Epithelial cell of esophagus (primary cell): ENCODE data around the gene ZNRF1.
"Not testable (repeated sequence)": the region's sequence is repeated elsewhere in the genome, so short reads cannot be mapped to it uniquely, and the experiment has no call there.

Source experiments
- DNase-seq: peaks from one replicate; pipeline ENCODE4 v3.0.0; 2010; ENCODE audit warnings: low read depth
- H3K4me3 ChIP-seq: 2 replicates; pipeline ENCODE4 v1.5.1; 2011; ENCODE audit warnings: mild to moderate bottlenecking, low read length, control low read depth
- CTCF ChIP-seq: IDR thresholded peaks from 2 replicates; pipeline ENCODE4 v1.5.1; 2011; ENCODE audit warnings: low read depth, mild to moderate bottlenecking, low read length, control low read depth, inconsistent platforms; ENCODE audit not compliant: insufficient read depth; ENCODE audit errors: missing control alignments

ZNRF1 gene

GRCh38 chr16:75019586-75019985 is 20.8 kb downstream of the ZNRF1 start:
- no peak for DNase-seq
- H3K4me3 ChIP-seq = no peak overlapping the region
- no peak for TF ChIP-seq CTCF

GRCh38 chr16:75021410-75021809 is 22.6 kb downstream of the ZNRF1 start:
- DNase-seq = no peak
- TF ChIP-seq CTCF = no peak
- H3K4me3 ChIP-seq = no peak overlapping the region

- no peak for DNase-seq
- TF ChIP-seq CTCF = no peak
- H3K4me3 ChIP-seq = no peak overlapping the region
Observed at GRCh38 chr16:75022567-75022966, 23.7 kb downstream of the ZNRF1 start.

- TF ChIP-seq CTCF = no peak
- H3K4me3 ChIP-seq = no peak overlapping the region
- DNase-seq = no peak
Observed at GRCh38 chr16:75023009-75023408, 24.2 kb downstream of the ZNRF1 start.

- H3K4me3 ChIP-seq = no peak overlapping the region
- no peak for DNase-seq
Observed at GRCh38 chr16:75024182-75024581, 25.4 kb downstream of the ZNRF1 start.

GRCh38 chr16:75024594-75024993 is 25.8 kb downstream of the ZNRF1 start:
- no peak overlapping the region for H3K4me3 ChIP-seq
- no peak for TF ChIP-seq CTCF
- DNase-seq = no peak

More at GRCh38 chr16:75024182-75024581, 25.4 kb downstream of the ZNRF1 start:
- TF ChIP-seq CTCF = no peak

GRCh38 chr16:75025761-75026160 is 26.9 kb downstream of the ZNRF1 start:
- DNase-seq = no peak
- no peak overlapping the region for H3K4me3 ChIP-seq
- no peak for TF ChIP-seq CTCF

GRCh38 chr16:75026239-75026891 is 27.5 kb downstream of the ZNRF1 start:
- H3K4me3 ChIP-seq = not testable (repeated sequence)
- peak; percentile 18 for DNase-seq
